Gastrocnemius medialis (tissue), 4 donors: ENCODE measurements around the gene MMS22L.

Experiments
- POLR2A ChIP-seq, 2 donors: fragments of 450-650 bp; IDR thresholded peaks; one replicate each; pipeline ENCODE4 v1.6.1; 2017; ENCODE audit warnings: antibody characterized with exemption in 2 of 2, mild to moderate bottlenecking in 2 of 2, moderate library complexity in 2 of 2
- TF ChIP-seq, protein P1 (sequence below), 5 experiments: fragments of 450-650 bp in 3 of 5; fragments of 200-600 bp in 2 of 5; sonication (generic) in 2 of 5; IDR thresholded peaks in 4 of 5; conservative IDR thresholded peaks in 1 of 5; 1 replicate in 4 of 5; 2 replicates in 1 of 5; pipeline ENCODE4 v1.5.1; 2016 to 2019; ENCODE audit warnings: antibody characterized with exemption in 5 of 5, mild to moderate bottlenecking in 3 of 5, moderate library complexity in 3 of 5

DNA sequence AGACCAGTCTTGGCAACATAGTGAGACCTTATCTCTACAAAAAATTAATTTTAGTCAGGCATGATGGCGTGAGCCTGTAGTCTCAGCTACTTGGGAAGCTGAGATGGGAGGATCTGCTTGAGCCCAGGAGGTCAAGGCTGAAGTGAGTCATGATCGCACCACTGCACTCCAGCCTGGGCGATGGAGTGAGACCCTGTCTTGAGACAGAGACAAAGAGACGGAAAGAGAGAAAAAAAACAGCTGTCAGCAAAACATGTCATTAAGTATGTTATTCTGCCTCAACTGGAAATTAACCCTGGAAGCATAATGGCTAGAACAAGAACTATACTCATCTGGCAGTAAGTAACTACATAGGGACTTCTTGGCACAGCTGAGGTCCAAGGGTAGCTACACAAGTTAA, 7.2 kb downstream of the MMS22L start:
- TF ChIP-seq, protein P1, sequence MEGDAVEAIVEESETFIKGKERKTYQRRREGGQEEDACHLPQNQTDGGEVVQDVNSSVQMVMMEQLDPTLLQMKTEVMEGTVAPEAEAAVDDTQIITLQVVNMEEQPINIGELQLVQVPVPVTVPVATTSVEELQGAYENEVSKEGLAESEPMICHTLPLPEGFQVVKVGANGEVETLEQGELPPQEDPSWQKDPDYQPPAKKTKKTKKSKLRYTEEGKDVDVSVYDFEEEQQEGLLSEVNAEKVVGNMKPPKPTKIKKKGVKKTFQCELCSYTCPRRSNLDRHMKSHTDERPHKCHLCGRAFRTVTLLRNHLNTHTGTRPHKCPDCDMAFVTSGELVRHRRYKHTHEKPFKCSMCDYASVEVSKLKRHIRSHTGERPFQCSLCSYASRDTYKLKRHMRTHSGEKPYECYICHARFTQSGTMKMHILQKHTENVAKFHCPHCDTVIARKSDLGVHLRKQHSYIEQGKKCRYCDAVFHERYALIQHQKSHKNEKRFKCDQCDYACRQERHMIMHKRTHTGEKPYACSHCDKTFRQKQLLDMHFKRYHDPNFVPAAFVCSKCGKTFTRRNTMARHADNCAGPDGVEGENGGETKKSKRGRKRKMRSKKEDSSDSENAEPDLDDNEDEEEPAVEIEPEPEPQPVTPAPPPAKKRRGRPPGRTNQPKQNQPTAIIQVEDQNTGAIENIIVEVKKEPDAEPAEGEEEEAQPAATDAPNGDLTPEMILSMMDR (IDR thresholded peaks at IDR 0.05 in 4 of 5, conservative IDR thresholded peaks at IDR 0.05 in 1 of 5) = no peak
- TF ChIP-seq POLR2A (IDR thresholded peaks at IDR 0.05) = no peak
